ENCODE data around the gene KCNQ2. TPM values are rescaled to one million over a fixed set of nuclear protein-coding genes. Genes with fewer than 3 reads are reported as not detected.

KCNQ2 gene
- polyA plus RNA-seq, 4 donors = 0.27 to 1.4 (median 0.65) TPM; not detected in 1

GRCh38 chr20:63392465-63393365 is 79.7 kb downstream of the KCNQ2 start:
- DNase-seq (no peak), FAIRE-seq (no peak)
- Histone ChIP-seq H3K9me3 (ENCODE audit: control insufficient read depth in 2 of 2, insufficient read depth in 1 of 2, low read depth in 1 of 2, low read length in 1 of 2) (peaks cover 0 to 5% of the 10 kb centered on the region in 2 donors), H3K36me3 (ENCODE audit: control insufficient read depth in 3 of 3, insufficient read depth in 2 of 3, low read depth in 1 of 3, low read length in 3 of 3) (no peaks in the 10 kb centered on the region), H3K27ac (ENCODE audit: low read depth in 1 of 3, low read length in 2 of 3) (no peak overlapping the region), H3K27me3 (ENCODE audit: control insufficient read depth in 3 of 3, insufficient read depth in 3 of 3, low read length in 3 of 3) (peaks cover 0 to 3% (median 0%) of the 10 kb centered on the region in 3 donors), H3K4me3 (ENCODE audit: low read depth in 1 of 3, low read length in 3 of 3) (no peak overlapping the region), H3K4me1 (ENCODE audit: control insufficient read depth in 3 of 3, insufficient read depth in 2 of 3, low read depth in 1 of 3, low read length in 2 of 3) (no peaks in the 10 kb centered on the region)
- WGBS, 3 donors = 67 to 88% (median 80%) methylated on average over 15 to 17 of the region's 17 CpGs

GRCh38 chr20:63387917-63388316 is 84.5 kb downstream of the KCNQ2 start:
- WGBS, 3 donors = 85 to 93% (median 93%) methylated on average over 18 of the region's 18 CpGs

DNA sequence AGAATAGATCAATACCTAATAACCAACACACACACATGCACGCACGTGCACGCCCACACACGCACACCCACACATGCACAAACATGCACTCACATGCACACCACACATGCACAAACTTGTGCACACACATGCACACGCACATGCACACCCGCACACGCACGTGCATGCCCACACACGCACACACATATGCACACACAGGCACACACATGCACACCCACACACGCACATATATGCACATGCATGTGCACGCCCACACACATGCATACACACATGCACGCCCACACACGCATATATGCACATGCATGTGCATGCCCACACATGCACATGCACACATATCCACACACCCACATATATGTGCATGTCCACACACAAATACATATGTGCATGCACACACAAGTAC is 85.1 kb downstream of the KCNQ2 start:
- Histone ChIP-seq H3K9me3 (ENCODE audit: control insufficient read depth in 2 of 2, insufficient read depth in 1 of 2, low read depth in 1 of 2, low read length in 1 of 2) (peaks cover 0 to 14% of the 10 kb centered on the region in 2 donors), H3K4me1 (ENCODE audit: control insufficient read depth in 3 of 3, insufficient read depth in 2 of 3, low read depth in 1 of 3, low read length in 2 of 3) (no peaks in the 10 kb centered on the region), H3K4me3 (ENCODE audit: low read depth in 1 of 3, low read length in 3 of 3) (no peak overlapping the region), H3K27me3 (ENCODE audit: control insufficient read depth in 3 of 3, insufficient read depth in 3 of 3, low read length in 3 of 3) (no peaks in the 10 kb centered on the region), H3K36me3 (ENCODE audit: control insufficient read depth in 3 of 3, insufficient read depth in 2 of 3, low read depth in 1 of 3, low read length in 3 of 3) (no peaks in the 10 kb centered on the region), H3K27ac (ENCODE audit: low read depth in 1 of 3, low read length in 2 of 3) (no peak overlapping the region)
- FAIRE-seq (no peak), DNase-seq (no peak)
- 93 to 96% (median 95%) methylated on average over 13 of the region's 13 CpGs for WGBS, 3 donors

More at GRCh38 chr20:63387917-63388316, 84.5 kb downstream of the KCNQ2 start:
- no peaks in the 10 kb centered on the region for H3K36me3 ChIP-seq (ENCODE audit: control insufficient read depth in 3 of 3, insufficient read depth in 2 of 3, low read depth in 1 of 3, low read length in 3 of 3)
- no peaks in the 10 kb centered on the region for H3K27me3 ChIP-seq (ENCODE audit: control insufficient read depth in 3 of 3, insufficient read depth in 3 of 3, low read length in 3 of 3)
- H3K9me3 ChIP-seq (ENCODE audit: control insufficient read depth in 2 of 2, insufficient read depth in 1 of 2, low read depth in 1 of 2, low read length in 1 of 2) = peaks cover 0 to 14% of the 10 kb centered on the region in 2 donors
- no peak for FAIRE-seq
- no peaks in the 10 kb centered on the region for H3K4me1 ChIP-seq (ENCODE audit: control insufficient read depth in 3 of 3, insufficient read depth in 2 of 3, low read depth in 1 of 3, low read length in 2 of 3)
- no peak overlapping the region for H3K27ac ChIP-seq (ENCODE audit: low read depth in 1 of 3, low read length in 2 of 3)
- DNase-seq = no peak
- H3K4me3 ChIP-seq (ENCODE audit: low read depth in 1 of 3, low read length in 3 of 3) = no peak overlapping the region

DNA sequence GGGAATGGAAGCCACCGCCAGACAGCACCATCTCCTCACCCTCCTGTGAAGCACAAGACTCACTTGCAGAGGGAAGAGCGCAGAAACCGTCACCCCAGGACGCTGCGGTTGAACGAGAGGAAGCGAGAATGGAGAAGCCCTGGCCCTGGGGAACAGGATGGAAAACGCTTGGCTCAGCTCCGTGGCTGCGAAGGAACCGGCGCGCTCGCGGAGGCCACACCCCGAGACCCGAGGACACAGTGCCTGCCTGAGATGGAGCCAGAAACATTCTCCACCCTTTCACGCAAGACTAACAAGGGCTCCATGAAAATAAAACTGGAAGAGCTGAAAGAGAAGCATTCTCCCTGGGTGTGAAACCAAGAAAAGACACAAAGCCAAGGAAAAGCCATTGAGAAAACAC is 86.0 kb downstream of the KCNQ2 start:
- WGBS, 3 donors = 88 to 95% (median 91%) methylated on average over 18 of the region's 18 CpGs
- FAIRE-seq = no peak
- Histone ChIP-seq H3K27ac (ENCODE audit: low read depth in 1 of 3, low read length in 2 of 3) (no peak overlapping the region), H3K27me3 (ENCODE audit: control insufficient read depth in 3 of 3, insufficient read depth in 3 of 3, low read length in 3 of 3) (no peaks in the 10 kb centered on the region), H3K4me3 (ENCODE audit: low read depth in 1 of 3, low read length in 3 of 3) (no peak overlapping the region), H3K9me3 (ENCODE audit: control insufficient read depth in 2 of 2, insufficient read depth in 1 of 2, low read depth in 1 of 2, low read length in 1 of 2) (peaks cover 0 to 14% of the 10 kb centered on the region in 2 donors), H3K36me3 (ENCODE audit: control insufficient read depth in 3 of 3, insufficient read depth in 2 of 3, low read depth in 1 of 3, low read length in 3 of 3) (no peaks in the 10 kb centered on the region), H3K4me1 (ENCODE audit: control insufficient read depth in 3 of 3, insufficient read depth in 2 of 3, low read depth in 1 of 3, low read length in 2 of 3) (no peaks in the 10 kb centered on the region)
- no peak for DNase-seq

GRCh38 chr20:63385819-63386218 is 86.6 kb downstream of the KCNQ2 start:
- DNase-seq (no peak), FAIRE-seq (no peak)
- no peaks in the 10 kb centered on the region for H3K4me1 ChIP-seq (ENCODE audit: control insufficient read depth in 3 of 3, insufficient read depth in 2 of 3, low read depth in 1 of 3, low read length in 2 of 3)
- H3K27me3 ChIP-seq (ENCODE audit: control insufficient read depth in 3 of 3, insufficient read depth in 3 of 3, low read length in 3 of 3) = no peaks in the 10 kb centered on the region
- H3K4me3 ChIP-seq (ENCODE audit: low read depth in 1 of 3, low read length in 3 of 3) = no peak overlapping the region
- H3K27ac ChIP-seq (ENCODE audit: low read depth in 1 of 3, low read length in 2 of 3) = no peak overlapping the region
- no peaks in the 10 kb centered on the region for H3K36me3 ChIP-seq (ENCODE audit: control insufficient read depth in 3 of 3, insufficient read depth in 2 of 3, low read depth in 1 of 3, low read length in 3 of 3)
- 85 to 89% (median 89%) methylated on average over 6 of the region's 6 CpGs for WGBS, 3 donors
- peaks cover 0 to 14% of the 10 kb centered on the region in 2 donors for H3K9me3 ChIP-seq (ENCODE audit: control insufficient read depth in 2 of 2, insufficient read depth in 1 of 2, low read depth in 1 of 2, low read length in 1 of 2)

GRCh38 chr20:63384336-63384735 is 88.1 kb downstream of the KCNQ2 start:
- Histone ChIP-seq H3K27ac (ENCODE audit: low read depth in 1 of 3, low read length in 2 of 3) (no peak overlapping the region), H3K36me3 (ENCODE audit: control insufficient read depth in 3 of 3, insufficient read depth in 2 of 3, low read depth in 1 of 3, low read length in 3 of 3) (no peaks in the 10 kb centered on the region), H3K4me1 (ENCODE audit: control insufficient read depth in 3 of 3, insufficient read depth in 2 of 3, low read depth in 1 of 3, low read length in 2 of 3) (no peaks in the 10 kb centered on the region), H3K4me3 (ENCODE audit: low read depth in 1 of 3, low read length in 3 of 3) (no peak overlapping the region), H3K27me3 (ENCODE audit: control insufficient read depth in 3 of 3, insufficient read depth in 3 of 3, low read length in 3 of 3) (no peaks in the 10 kb centered on the region), H3K9me3 (ENCODE audit: control insufficient read depth in 2 of 2, insufficient read depth in 1 of 2, low read depth in 1 of 2, low read length in 1 of 2) (peaks cover 0 to 13% of the 10 kb centered on the region in 2 donors)
- WGBS, 3 donors = 80 to 83% (median 81%) methylated on average over 18 of the region's 18 CpGs
- FAIRE-seq (no peak), DNase-seq (no peak)

DNA sequence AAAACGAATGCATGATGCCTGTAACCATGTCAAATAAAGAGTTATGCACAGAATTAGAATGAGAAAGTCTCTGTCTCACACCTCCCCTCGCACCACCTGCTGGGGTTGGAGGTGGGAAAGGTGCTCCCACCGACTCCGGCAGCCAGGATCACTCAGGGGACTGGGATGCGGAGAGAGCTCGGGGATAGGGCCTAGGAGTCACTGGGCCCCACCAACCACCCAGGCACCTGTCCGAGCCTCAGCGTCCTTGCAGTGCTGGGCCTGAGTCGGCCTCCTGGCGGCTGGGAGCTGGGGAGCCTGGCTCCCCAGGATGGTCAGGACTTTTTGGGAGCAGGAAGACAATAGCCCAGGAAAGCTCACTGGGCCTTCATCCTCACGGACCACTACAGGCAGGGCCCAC is 88.9 kb downstream of the KCNQ2 start:
- DNase-seq = no peak
- Histone ChIP-seq H3K9me3 (ENCODE audit: control insufficient read depth in 2 of 2, insufficient read depth in 1 of 2, low read depth in 1 of 2, low read length in 1 of 2) (peaks cover 0 to 12% of the 10 kb centered on the region in 2 donors), H3K36me3 (ENCODE audit: control insufficient read depth in 3 of 3, insufficient read depth in 2 of 3, low read depth in 1 of 3, low read length in 3 of 3) (no peaks in the 10 kb centered on the region), H3K4me1 (ENCODE audit: control insufficient read depth in 3 of 3, insufficient read depth in 2 of 3, low read depth in 1 of 3, low read length in 2 of 3) (no peaks in the 10 kb centered on the region), H3K27me3 (ENCODE audit: control insufficient read depth in 3 of 3, insufficient read depth in 3 of 3, low read length in 3 of 3) (no peaks in the 10 kb centered on the region), H3K4me3 (ENCODE audit: low read depth in 1 of 3, low read length in 3 of 3) (no peak overlapping the region), H3K27ac (ENCODE audit: low read depth in 1 of 3, low read length in 2 of 3) (no peak overlapping the region)
- WGBS, 3 donors = 60 to 72% (median 63%) methylated on average over 11 of the region's 11 CpGs
- no peak for FAIRE-seq

GRCh38 chr20:63382551-63383300 is 89.7 kb downstream of the KCNQ2 start:
- H3K27ac ChIP-seq (ENCODE audit: low read depth in 1 of 3, low read length in 2 of 3) = no peak overlapping the region
- no peaks in the 10 kb centered on the region for H3K27me3 ChIP-seq (ENCODE audit: control insufficient read depth in 3 of 3, insufficient read depth in 3 of 3, low read length in 3 of 3)
- no peak overlapping the region for H3K4me3 ChIP-seq (ENCODE audit: low read depth in 1 of 3, low read length in 3 of 3)
- no peak for FAIRE-seq
- peaks cover 0 to 2% (median 0%) of the 10 kb centered on the region in 3 donors for H3K4me1 ChIP-seq (ENCODE audit: control insufficient read depth in 3 of 3, insufficient read depth in 2 of 3, low read depth in 1 of 3, low read length in 2 of 3)
- H3K36me3 ChIP-seq (ENCODE audit: control insufficient read depth in 3 of 3, insufficient read depth in 2 of 3, low read depth in 1 of 3, low read length in 3 of 3) = no peaks in the 10 kb centered on the region
- peaks cover 0 to 11% of the 10 kb centered on the region in 2 donors for H3K9me3 ChIP-seq (ENCODE audit: control insufficient read depth in 2 of 2, insufficient read depth in 1 of 2, low read depth in 1 of 2, low read length in 1 of 2)
- WGBS, 3 donors = 50 to 64% (median 56%) methylated on average over 17 of the region's 17 CpGs
- no peak for DNase-seq

Measured in small intestine (tissue), 7 donors.